DND-41 (cell line): ENCODE results near the gene MCM9.

Experiments used
- ATAC-seq: fragments of 200-7000 bp; cut with Tn5 transposase; 3 replicates; pipeline ENCODE4 v1.9.1; 2021; ENCODE audit warnings: low read depth; ENCODE audit not compliant: insufficient read depth
- DNase-seq: peaks from one replicate; pipeline ENCODE4 v3.0.0-alpha.2; 2020
- H2AFZ ChIP-seq: 2 replicates; pipeline ENCODE4 v1.6.0; 2012; ENCODE audit warnings: low read depth, low read length
- H3K27ac ChIP-seq: 2 replicates; pipeline ENCODE4 v1.5.1; 2012; ENCODE audit warnings: low read length, inconsistent platforms
- H3K27me3 ChIP-seq: fragments of 200-600 bp; sonication (generic); 2 replicates; pipeline ENCODE4 v1.6.0; 2012; ENCODE audit warnings: low read length, mild to moderate bottlenecking, inconsistent platforms; ENCODE audit not compliant: insufficient read depth, poor library complexity
- H3K36me3 ChIP-seq: 2 replicates; pipeline ENCODE4 v1.5.1; 2012; ENCODE audit warnings: low read length, inconsistent platforms; ENCODE audit not compliant: insufficient read depth
- H3K4me1 ChIP-seq: 2 replicates; pipeline ENCODE4 v1.5.1; 2012; ENCODE audit warnings: mild to moderate bottlenecking, low read length; ENCODE audit not compliant: insufficient read depth
- H3K4me2 ChIP-seq: 2 replicates; pipeline ENCODE4 v1.6.0; 2012; ENCODE audit warnings: mild to moderate bottlenecking, moderate library complexity, low read length, inconsistent platforms; ENCODE audit not compliant: insufficient read depth
- H3K4me3 ChIP-seq, 2 experiments: fragments of 200-600 bp in 1 of 2; shearing (Covaris generic) in 1 of 2; 2 replicates each; pipeline ENCODE4 v1.5.1; 2012 to 2016; ENCODE audit warnings: inconsistent platforms in 2 of 2, low read length in 2 of 2, mild to moderate bottlenecking in 2 of 2, low read depth in 1 of 2, moderate library complexity in 1 of 2
- H3K79me2 ChIP-seq: 2 replicates; pipeline ENCODE4 v1.6.0; 2012; ENCODE audit warnings: low read length, inconsistent platforms; ENCODE audit not compliant: insufficient read depth
- H3K9ac ChIP-seq: 2 replicates; pipeline ENCODE4 v1.6.0; 2012; ENCODE audit warnings: low read depth, mild to moderate bottlenecking, inconsistent platforms, low read length, moderate library complexity
- H3K9me3 ChIP-seq: 2 replicates; pipeline ENCODE4 v1.5.1; 2012; ENCODE audit warnings: low read length, moderate library complexity, mild to moderate bottlenecking, inconsistent platforms; ENCODE audit not compliant: insufficient read depth, severe bottlenecking
- H4K20me1 ChIP-seq: 2 replicates; pipeline ENCODE4 v1.6.0; 2012; ENCODE audit warnings: low read length; ENCODE audit not compliant: insufficient read depth
- EZH2 ChIP-seq: IDR thresholded peaks from 3 replicates; pipeline ENCODE4 v1.6.1; 2012; ENCODE audit warnings: borderline replicate concordance, low read depth, mild to moderate bottlenecking, moderate library complexity, low read length, inconsistent platforms; ENCODE audit not compliant: severe bottlenecking
- TF ChIP-seq, protein P1 (sequence below): IDR thresholded peaks from 2 replicates; pipeline ENCODE4 v1.5.1; 2012; ENCODE audit warnings: borderline replicate concordance, low read length, moderate library complexity, mild to moderate bottlenecking; ENCODE audit not compliant: poor library complexity, severe bottlenecking; ENCODE audit errors: extremely low read depth

MCM9 gene

DNA sequence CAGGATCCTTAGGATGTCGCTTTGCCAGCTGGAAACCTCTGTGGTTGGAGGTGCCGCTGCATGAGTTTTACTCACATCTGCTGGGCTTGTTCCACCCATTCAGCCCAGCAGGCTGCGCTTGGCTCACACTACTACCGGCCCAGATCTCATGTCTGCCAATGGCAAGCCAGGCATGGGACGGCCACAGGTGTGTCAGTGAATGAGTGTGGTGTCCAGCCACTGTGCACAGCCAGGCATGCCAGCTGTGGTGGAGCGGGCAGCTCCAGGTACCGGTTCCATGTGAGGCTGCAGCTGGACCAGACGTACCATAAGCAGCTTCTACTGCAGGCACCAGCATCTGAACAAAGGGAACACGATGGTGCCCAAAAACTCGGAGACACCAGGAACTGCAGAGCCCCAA, 74.1 kb downstream of the MCM9 start:
- H3K9ac ChIP-seq, result no peak overlapping the region
- H3K79me2 ChIP-seq, result no peaks in the 10 kb centered on the region
- H3K36me3 ChIP-seq, result peaks cover 8% of the 10 kb centered on the region; the same call in 1 of the 2 replicates
- H2AFZ ChIP-seq, result no peak overlapping the region
- no peaks in the 10 kb centered on the region for H4K20me1 ChIP-seq
- no peak for DNase-seq
- no peak overlapping the region for H3K4me3 ChIP-seq
- no peak overlapping the region for H3K27ac ChIP-seq
- H3K4me2 ChIP-seq, result no peak overlapping the region
- H3K9me3 ChIP-seq, result no peaks in the 10 kb centered on the region
- H3K4me1 ChIP-seq, result no peaks in the 10 kb centered on the region
- peak; percentile 31; the same call in 1 of the 3 replicates for ATAC-seq
- no peak for TF ChIP-seq EZH2
- TF ChIP-seq, protein P1, sequence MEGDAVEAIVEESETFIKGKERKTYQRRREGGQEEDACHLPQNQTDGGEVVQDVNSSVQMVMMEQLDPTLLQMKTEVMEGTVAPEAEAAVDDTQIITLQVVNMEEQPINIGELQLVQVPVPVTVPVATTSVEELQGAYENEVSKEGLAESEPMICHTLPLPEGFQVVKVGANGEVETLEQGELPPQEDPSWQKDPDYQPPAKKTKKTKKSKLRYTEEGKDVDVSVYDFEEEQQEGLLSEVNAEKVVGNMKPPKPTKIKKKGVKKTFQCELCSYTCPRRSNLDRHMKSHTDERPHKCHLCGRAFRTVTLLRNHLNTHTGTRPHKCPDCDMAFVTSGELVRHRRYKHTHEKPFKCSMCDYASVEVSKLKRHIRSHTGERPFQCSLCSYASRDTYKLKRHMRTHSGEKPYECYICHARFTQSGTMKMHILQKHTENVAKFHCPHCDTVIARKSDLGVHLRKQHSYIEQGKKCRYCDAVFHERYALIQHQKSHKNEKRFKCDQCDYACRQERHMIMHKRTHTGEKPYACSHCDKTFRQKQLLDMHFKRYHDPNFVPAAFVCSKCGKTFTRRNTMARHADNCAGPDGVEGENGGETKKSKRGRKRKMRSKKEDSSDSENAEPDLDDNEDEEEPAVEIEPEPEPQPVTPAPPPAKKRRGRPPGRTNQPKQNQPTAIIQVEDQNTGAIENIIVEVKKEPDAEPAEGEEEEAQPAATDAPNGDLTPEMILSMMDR, result no peak
- H3K27me3 ChIP-seq, result no peaks in the 10 kb centered on the region

DNA sequence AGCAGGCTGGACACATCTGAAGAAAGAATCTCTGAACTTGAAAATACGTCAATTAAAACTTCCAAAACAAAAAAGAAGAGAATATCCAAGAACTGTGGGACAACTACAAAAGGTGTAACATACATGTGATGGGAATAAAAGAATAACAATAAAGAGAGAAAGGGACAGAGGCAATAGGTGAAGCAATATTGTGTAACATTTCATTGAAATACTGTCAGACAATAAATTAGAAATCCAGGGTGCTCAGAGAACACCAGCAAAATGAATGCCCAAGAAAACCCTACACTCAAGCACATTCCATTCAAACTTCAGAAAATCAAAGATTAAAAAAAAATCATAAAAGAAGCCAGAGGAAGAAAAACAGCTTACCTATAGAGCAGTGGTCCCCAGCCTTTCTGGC, 74.6 kb downstream of the MCM9 start:
- Histone ChIP-seq H4K20me1 (no peaks in the 10 kb centered on the region), H3K79me2 (no peaks in the 10 kb centered on the region), H3K27ac (no peak overlapping the region)

DNA sequence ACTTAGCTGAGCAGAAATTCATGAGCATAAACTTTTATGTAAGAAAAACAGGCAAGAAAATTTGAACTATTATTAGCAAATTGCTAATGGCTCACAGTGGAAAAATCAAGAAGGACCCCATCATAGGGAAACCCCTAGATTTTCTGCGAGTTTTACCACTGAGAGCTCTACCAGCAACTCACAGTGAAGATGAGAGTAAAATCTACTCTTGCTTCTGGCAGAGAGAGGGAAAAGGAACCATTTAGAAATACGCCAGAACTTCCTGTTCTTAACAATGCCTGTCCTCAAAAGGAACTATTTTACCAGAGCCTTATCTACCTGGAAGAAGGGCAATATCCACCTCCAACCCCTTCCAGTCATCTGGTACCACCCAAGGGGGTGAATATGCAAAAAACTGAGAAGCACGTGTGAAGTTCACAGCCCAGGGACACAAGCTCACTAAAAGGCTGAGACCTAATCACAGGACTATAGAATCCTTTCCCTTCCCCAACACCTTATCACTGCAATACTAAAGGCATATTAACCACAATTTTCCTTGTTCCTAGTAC, 75.4 kb downstream of the MCM9 start:
- H3K4me2 ChIP-seq, result no peak overlapping the region
- no peak overlapping the region for H3K4me3 ChIP-seq
- no peak overlapping the region for H2AFZ ChIP-seq
- no peak overlapping the region for H3K9ac ChIP-seq
- no peak for TF ChIP-seq EZH2
- TF ChIP-seq, protein P1, result no peak
- no peaks in the 10 kb centered on the region for H3K4me1 ChIP-seq
- ATAC-seq (no peak), DNase-seq (no peak)
- H3K27ac ChIP-seq, result no peak overlapping the region
- no peaks in the 10 kb centered on the region for H4K20me1 ChIP-seq
- no peaks in the 10 kb centered on the region for H3K79me2 ChIP-seq
- no peaks in the 10 kb centered on the region for H3K27me3 ChIP-seq
- H3K9me3 ChIP-seq, result no peaks in the 10 kb centered on the region
- H3K36me3 ChIP-seq, result peaks cover 8% of the 10 kb centered on the region; the same call in 1 of the 2 replicates

More for the DNA sequence above, 74.6 kb downstream of the MCM9 start:
- Histone ChIP-seq H3K27me3 (no peaks in the 10 kb centered on the region), H3K4me2 (no peak overlapping the region), H3K9me3 (no peaks in the 10 kb centered on the region), H3K4me3 (no peak overlapping the region), H3K9ac (no peak overlapping the region), H2AFZ (no peak overlapping the region), H3K36me3 (peaks cover 8% of the 10 kb centered on the region; the same call in 1 of the 2 replicates), H3K4me1 (no peaks in the 10 kb centered on the region)
- TF ChIP-seq, protein P1, result no peak
- TF ChIP-seq EZH2, result no peak
- DNase-seq (no peak), ATAC-seq (no peak)
